HepG2 (cell line): Measurements from ENCODE around the gene NLRC3. TPM values are rescaled to one million over a fixed set of nuclear protein-coding genes. Genes with fewer than 3 reads are reported as not detected.

Experiments
- ATAC-seq: fragments of 200-7000 bp; cut with Tn5 transposase; 3 replicates; pipeline ENCODE4 v1.9.1; 2020; ENCODE audit warnings: mild to moderate bottlenecking, moderate library complexity
- BruUV-seq: library from RNA; stranded (reverse); fragments of 400-500 nt; replicated peaks from 2 replicates; lab custom pipeline; 2021; lab: Mats Ljungman, UMichigan
- CTCF ChIA-PET: fragments of 300-600 bp; formaldehyde crosslinking; extraction: SDS; loops from one replicate; lab custom pipeline; 2021; ENCODE audit warnings: low total read pairs, inconsistent platforms, low intra/inter-chr PET ratio; lab: Yijun Ruan, JAX
- POLR2A ChIA-PET: fragments of 350-600 bp; sonication (Branson Sonifier 250); formaldehyde crosslinking; loops from one replicate; lab custom pipeline; 2020; ENCODE audit warnings: antibody characterized with exemption, inconsistent platforms; lab: Yijun Ruan, JAX
- DNase-seq: peaks from one replicate; pipeline ENCODE4 v3.0.0-alpha.2; 2015; ENCODE audit warnings: low spot score
- FAIRE-seq: peaks from 3 replicates; lab custom pipeline; 2011; peaks lifted over from hg19 to GRCh38; lab: Jason Lieb, UNC
- H2AFZ ChIP-seq: one replicate; pipeline ENCODE4 v1.6.1; 2011; ENCODE audit warnings: low read length, inconsistent platforms
- H3K27ac ChIP-seq: fragments of 300-600 bp; 3 replicates; pipeline ENCODE4 v1.8.0; 2011; ENCODE audit warnings: mixed run types, mild to moderate bottlenecking, mixed read lengths, low read length, inconsistent platforms; ENCODE audit not compliant: insufficient read depth; ENCODE audit errors: extremely low read length
- H3K27me3 ChIP-seq, 2 experiments: fragments of 200-600 bp in 1 of 2; 2 replicates in 1 of 2; 3 replicates in 1 of 2; pipeline versions ENCODE4 v1.6.0 to v1.8.0; 2011; ENCODE audit warnings: low read length in 2 of 2, mild to moderate bottlenecking in 2 of 2, moderate library complexity in 2 of 2, inconsistent platforms in 1 of 2; ENCODE audit not compliant: insufficient read depth in 2 of 2, control insufficient read depth in 1 of 2
- H3K36me3 ChIP-seq, 2 experiments: fragments of 200-600 bp in 1 of 2; replicated peaks in 1 of 2; 2 replicates in 1 of 2; 3 replicates in 1 of 2; pipeline versions ENCODE4 v1.5.1 to v1.8.0; 2011; ENCODE audit warnings: low read length in 2 of 2, inconsistent platforms in 1 of 2; ENCODE audit not compliant: insufficient read depth in 2 of 2, control insufficient read depth in 1 of 2
- H3K4me1 ChIP-seq: 2 replicates; pipeline ENCODE4 v1.5.1; 2012; ENCODE audit warnings: low read length, inconsistent platforms; ENCODE audit not compliant: insufficient read depth
- H3K4me2 ChIP-seq: 2 replicates; pipeline ENCODE4 v1.6.0; 2011; ENCODE audit warnings: low read depth, low read length, inconsistent platforms
- H3K4me3 ChIP-seq, 3 experiments: fragments of 200-600 bp in 1 of 3; sonication (generic), shearing (Covaris generic) in 1 of 3; replicated peaks in 1 of 3; 2 replicates each; pipeline ENCODE4 v1.5.1; 2011 to 2016; ENCODE audit warnings: low read length in 3 of 3, inconsistent platforms in 2 of 3, low read depth in 2 of 3, mild to moderate bottlenecking in 2 of 3, control low read depth in 1 of 3, mixed read lengths in 1 of 3; ENCODE audit not compliant: insufficient read depth in 1 of 3
- H3K79me2 ChIP-seq: one replicate; pipeline ENCODE4 v1.6.1; 2011; ENCODE audit warnings: low read length, inconsistent platforms; ENCODE audit not compliant: insufficient read depth
- H3K9ac ChIP-seq: 2 replicates; pipeline ENCODE4 v1.6.0; 2011; ENCODE audit warnings: mild to moderate bottlenecking, low read depth, low read length, inconsistent platforms; ENCODE audit not compliant: insufficient read depth
- H3K9me3 ChIP-seq: 2 replicates; pipeline ENCODE4 v1.5.1; 2012; ENCODE audit warnings: mild to moderate bottlenecking, low read length
- H4K20me1 ChIP-seq: 2 replicates; pipeline ENCODE4 v1.6.0; 2011; ENCODE audit warnings: inconsistent platforms, mild to moderate bottlenecking, low read length, moderate library complexity; ENCODE audit not compliant: insufficient read depth
- CENPT ChIP-seq: sonication (generic); formaldehyde crosslinking; IDR thresholded peaks from 2 replicates; pipeline ENCODE4 v1.8.0; 2022; ENCODE audit warnings: low read depth, mild to moderate bottlenecking, moderate library complexity, missing genetic modification reagents
- CREB1 ChIP-seq, 2 experiments: fragments of 450-650 bp in 1 of 2; IDR thresholded peaks; 2 replicates each; pipeline ENCODE4 v1.6.1; 2016 to 2017; ENCODE audit warnings: control low read depth in 1 of 2, mild to moderate bottlenecking in 1 of 2, missing compliant biosample characterization in 1 of 2, missing genetic modification characterization in 1 of 2
- CSRNP1 ChIP-seq: sonication (generic); formaldehyde crosslinking; IDR thresholded peaks from 2 replicates; pipeline ENCODE4 v1.8.1; 2023; ENCODE audit warnings: mild to moderate bottlenecking, missing genetic modification reagents
- DBP ChIP-seq: sonication (generic); formaldehyde crosslinking; IDR thresholded peaks from 2 replicates; pipeline ENCODE4 v1.4.0; 2020; ENCODE audit warnings: missing genetic modification reagents; ENCODE audit errors: not compliant biosample characterization
- FLYWCH1 ChIP-seq: sonication (generic); formaldehyde crosslinking; IDR thresholded peaks from 2 replicates; pipeline ENCODE4 v1.8.1; 2023; ENCODE audit warnings: mild to moderate bottlenecking, missing genetic modification reagents
- HOXA9 ChIP-seq: sonication (generic); formaldehyde crosslinking; IDR thresholded peaks from 2 replicates; pipeline ENCODE4 v1.8.1; 2022; ENCODE audit warnings: missing genetic modification reagents, mild to moderate bottlenecking, moderate library complexity, borderline replicate concordance
- KLF15 ChIP-seq: sonication (generic); formaldehyde crosslinking; IDR thresholded peaks from 2 replicates; pipeline ENCODE4 v1.8.1; 2023; ENCODE audit warnings: borderline replicate concordance, mild to moderate bottlenecking, inconsistent platforms, missing genetic modification reagents, mixed read lengths
- MLLT10 ChIP-seq: sonication (generic); formaldehyde crosslinking; IDR thresholded peaks from 2 replicates; pipeline ENCODE4 v1.4.0; 2020; ENCODE audit warnings: missing genetic modification reagents
- NBN ChIP-seq: fragments of 450-650 bp; conservative IDR thresholded peaks from 2 replicates; pipeline ENCODE4 v1.6.1; 2017
- NRL ChIP-seq: sonication (generic); formaldehyde crosslinking; IDR thresholded peaks from 2 replicates; pipeline ENCODE4 v1.5.0; 2020; ENCODE audit warnings: missing genetic modification reagents, mild to moderate bottlenecking, moderate library complexity, borderline replicate concordance
- POLR2A ChIP-seq, 2 experiments: IDR thresholded peaks; 2 replicates each; pipeline ENCODE4 v1.6.1; 2011; ENCODE audit warnings: low read depth in 2 of 2, low read length in 2 of 2, mild to moderate bottlenecking in 1 of 2, moderate library complexity in 1 of 2; ENCODE audit not compliant: insufficient read depth in 1 of 2
- PRMT3 ChIP-seq: sonication (generic); formaldehyde crosslinking; IDR thresholded peaks from 2 replicates; pipeline ENCODE4 v1.8.1; 2022; ENCODE audit warnings: low read depth, mild to moderate bottlenecking, moderate library complexity, missing genetic modification reagents, borderline replicate concordance
- THAP11 ChIP-seq: IDR thresholded peaks from 2 replicates; pipeline ENCODE4 v1.6.1; 2016; ENCODE audit warnings: missing biosample characterization, missing genetic modification reagents
- ZMAT3 ChIP-seq: sonication (generic); formaldehyde crosslinking; conservative IDR thresholded peaks from 2 replicates; pipeline ENCODE4 v1.7.0; 2021; ENCODE audit warnings: missing genetic modification reagents
- ZNF496 ChIP-seq: sonication (generic); formaldehyde crosslinking; IDR thresholded peaks from 2 replicates; pipeline ENCODE4 v1.8.1; 2023; ENCODE audit warnings: mild to moderate bottlenecking, moderate library complexity, missing genetic modification reagents; ENCODE audit not compliant: insufficient replicate concordance
- ZNF530 ChIP-seq: sonication (generic); formaldehyde crosslinking; IDR thresholded peaks from 2 replicates; pipeline ENCODE4 v1.5.0; 2020; ENCODE audit warnings: low read depth, mild to moderate bottlenecking, missing genetic modification reagents
- WGBS: methylation state at CpG from one replicate; pipeline ENCODE4 v1.1.6; 2017; ENCODE audit warnings: low lambda C conversion rate; 5-methylcytosine and 5-hydroxymethylcytosine counted together
- in situ Hi-C: cut with HindIII; loops from 2 replicates; pipeline ENCODE4 v1.10.0; 2017; ENCODE audit warnings: low pct_unique_long_range_greater_than_20kb; ENCODE audit not compliant: extremely low pct_ligation_motif_present
- intact Hi-C: fragments of 100-400 bp; cut with micrococcal nuclease; formaldehyde crosslinking; loops from one replicate; pipeline ENCODE4 v1.10.0; 2022; ENCODE audit not compliant: unreplicated experiment
- polyA plus RNA-seq, 8 experiments: library from polyadenylated mRNA; depleted of rRNA in 3 of 8; stranded (reverse) in 7 of 8; unstranded in 1 of 8; fragments of >200 nt; fragmentation: Illumina TruSeq in 4 of 8; extraction: Trizol in 4 of 8; gene quantifications; 2 replicates each; pipeline versions ENCODE4 v1.2.1 to v1.2.3, GENCODE V29; 2011 to 2016; ENCODE audit warnings: low read depth in 4 of 8, missing spikeins in 1 of 8, mixed read lengths in 1 of 8; ENCODE audit not compliant: insufficient read depth in 1 of 8
- total RNA-seq, 5 experiments: library from RNA; depleted of rRNA; stranded (reverse); fragments of >200 nt; fragmentation: Illumina TruSeq; extraction: Trizol; gene quantifications; 2 replicates each; pipeline ENCODE4 v1.2.3, GENCODE V29; 2016; ENCODE audit warnings: low read depth in 1 of 5

NLRC3 gene
- total and polyA plus RNA-seq, 2 of the 13 experiments (the other 11 are each of a cell fraction or from before 2014, with no cell fraction given) = not detected

- H4K20me1 ChIP-seq = no peaks in the 10 kb centered on the region
- WGBS = 50% methylated on average over 4 of the region's 15 CpGs
- POLR2A ChIA-PET = no interaction called here
- H3K9ac ChIP-seq = no peak overlapping the region
- no peak overlapping the region for H3K4me2 ChIP-seq
- no peak overlapping the region for H2AFZ ChIP-seq
- no peak overlapping the region for H3K27ac ChIP-seq
- CTCF ChIA-PET = no interaction called here
- H3K27me3 ChIP-seq = 0 out of 5 replicates have a peak, but pooled peaks cover 0 to 7% of the 10 kb centered on the region in 2 experiments
- intact Hi-C loops = no loop called here
- no peaks in the 10 kb centered on the region for H3K36me3 ChIP-seq
- FAIRE-seq = no peak
- H3K79me2 ChIP-seq = no peaks in the 10 kb centered on the region
- H3K4me1 ChIP-seq = peaks cover 8% of the 10 kb centered on the region; the same call in 1 of the 2 replicates
- H3K4me3 ChIP-seq = no peak overlapping the region
- no peaks in the 10 kb centered on the region for H3K9me3 ChIP-seq
- ATAC-seq = no peak
- no peak for DNase-seq
- no peak for TF ChIP-seq HOXA9 (CRISPR knock-in tag)
- TF ChIP-seq THAP11 (CRISPR knock-in tag) = no peak
- no peak for TF ChIP-seq ZNF530
- TF ChIP-seq CENPT (CRISPR knock-in tag) = no peak
- no peak for TF ChIP-seq DBP (CRISPR knock-in tag)
- TF ChIP-seq CREB1 (IDR thresholded peaks at IDR 0.05) = peak; percentile 63; the same call in 1 of the 2 replicates
- TF ChIP-seq CREB1 (CRISPR knock-in tag; IDR thresholded peaks at IDR 0.05) = no peak
- BruUV-seq = no TSS peak
- in situ Hi-C loops = no loop called here
Observed at GRCh38 chr16:3548859-3549258, 28.3 kb downstream of the NLRC3 start.

DNA sequence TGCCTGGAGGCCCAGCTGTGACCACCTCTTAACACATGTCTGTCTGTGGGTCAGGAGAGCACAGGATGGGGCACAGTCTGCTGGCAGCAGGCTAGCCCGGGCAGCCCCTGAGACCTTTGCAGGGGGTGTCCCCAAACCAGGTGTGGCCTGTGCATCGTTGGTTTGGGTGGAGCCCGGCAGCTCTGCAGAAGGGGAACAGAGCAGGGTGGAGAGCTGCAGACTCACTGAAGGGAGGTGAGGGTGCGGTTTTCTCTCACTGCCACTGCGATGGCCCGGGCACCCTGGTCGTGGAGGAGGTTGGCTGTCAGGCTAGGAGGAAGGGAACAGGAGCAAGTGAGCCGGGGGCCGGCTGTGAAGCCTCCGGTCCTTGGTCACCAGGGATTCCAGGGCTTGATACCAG is 28.8 kb downstream of the NLRC3 start:
- ChIA-PET POLR2A (no interaction called here), CTCF (no interaction called here)
- Histone ChIP-seq H3K4me1 (peaks cover 8% of the 10 kb centered on the region; the same call in 1 of the 2 replicates), H2AFZ (no peak overlapping the region), H3K9ac (no peak overlapping the region), H3K4me2 (no peak overlapping the region), H3K27ac (no peak overlapping the region), H4K20me1 (no peaks in the 10 kb centered on the region), H3K36me3 (no peaks in the 10 kb centered on the region), H3K79me2 (no peaks in the 10 kb centered on the region), H3K27me3 (0 out of 5 replicates have a peak, but pooled peaks cover 0 to 7% of the 10 kb centered on the region in 2 experiments), H3K9me3 (no peaks in the 10 kb centered on the region), H3K4me3 (no peak overlapping the region)
- DNase-seq = no peak
- BruUV-seq = no TSS peak
- no peak for FAIRE-seq
- intact Hi-C loops = no loop called here
- in situ Hi-C loops = no loop called here
- WGBS = 10% methylated on average over 2 of the region's 10 CpGs
- no peak for ATAC-seq
- TF ChIP-seq NBN = no peak
- TF ChIP-seq PRMT3 (CRISPR knock-in tag) = no peak
- no peak for TF ChIP-seq FLYWCH1 (CRISPR knock-in tag)
- no peak for TF ChIP-seq DBP (CRISPR knock-in tag)
- no peak for TF ChIP-seq ZMAT3 (CRISPR knock-in tag)
- TF ChIP-seq CSRNP1 (CRISPR knock-in tag) = no peak
- TF ChIP-seq NRL (CRISPR knock-in tag) = no peak
- no peak for TF ChIP-seq MLLT10 (CRISPR knock-in tag)
- no peak for TF ChIP-seq ZNF496 (CRISPR knock-in tag)
- no peak for TF ChIP-seq POLR2A (IDR thresholded peaks at IDR 0.05; ENCODE audit: insufficient read depth in 1 of 2, low read depth in 2 of 2, low read length in 2 of 2)
- no peak for TF ChIP-seq KLF15 (CRISPR knock-in tag)
